HG02610 (cell line): ENCODE measurements around the gene TSPAN12.

ENCODE experiments used
- ATAC-seq: cut with Tn5 transposase; IDR thresholded peaks from one replicate; pipeline ENCODE4 v1.9.1; 2021; ENCODE audit warnings: mild to moderate bottlenecking, moderate library complexity; ENCODE audit not compliant: unreplicated experiment

The TSPAN12 gene

DNA sequence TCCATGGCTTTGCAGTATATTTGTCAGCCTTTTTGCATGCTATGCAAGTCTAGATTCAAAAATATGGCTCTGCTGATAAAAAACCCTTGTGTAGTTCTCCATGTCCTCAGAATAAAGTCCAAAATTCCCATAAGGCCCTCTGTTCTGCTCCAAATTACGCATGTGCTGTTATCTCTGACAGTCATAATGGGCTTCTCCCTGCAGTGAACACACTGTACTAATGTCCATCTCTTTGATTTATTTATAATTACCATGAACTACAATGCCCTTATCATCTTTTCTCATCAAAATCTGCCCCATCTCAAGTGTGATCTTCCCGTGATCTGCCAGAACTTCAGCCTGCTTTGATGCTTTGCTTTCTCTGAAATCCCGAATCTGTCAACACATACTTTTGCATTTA lies 87.7 kb downstream of the TSPAN12 start:
- no peak for ATAC-seq

DNA sequence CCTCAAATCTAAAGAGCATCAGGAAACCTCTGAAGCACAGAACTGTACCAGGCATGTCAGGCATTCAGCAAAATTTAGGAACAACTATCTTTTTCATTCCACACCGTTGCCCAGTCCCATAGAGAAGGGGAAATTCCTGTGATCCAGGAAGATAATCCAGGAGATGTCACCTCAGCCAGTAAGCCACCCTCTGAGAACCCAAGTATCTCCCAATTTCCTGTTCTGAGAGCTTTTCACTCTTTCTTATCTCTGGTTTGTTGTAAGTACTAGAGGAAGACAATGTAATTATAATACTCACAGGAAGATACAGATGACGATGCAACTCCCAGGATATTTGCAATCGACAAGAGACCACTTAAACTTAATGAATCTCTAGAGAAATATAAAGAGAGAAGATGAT lies 97.1 kb downstream of the TSPAN12 start:
- ATAC-seq, result no peak

DNA sequence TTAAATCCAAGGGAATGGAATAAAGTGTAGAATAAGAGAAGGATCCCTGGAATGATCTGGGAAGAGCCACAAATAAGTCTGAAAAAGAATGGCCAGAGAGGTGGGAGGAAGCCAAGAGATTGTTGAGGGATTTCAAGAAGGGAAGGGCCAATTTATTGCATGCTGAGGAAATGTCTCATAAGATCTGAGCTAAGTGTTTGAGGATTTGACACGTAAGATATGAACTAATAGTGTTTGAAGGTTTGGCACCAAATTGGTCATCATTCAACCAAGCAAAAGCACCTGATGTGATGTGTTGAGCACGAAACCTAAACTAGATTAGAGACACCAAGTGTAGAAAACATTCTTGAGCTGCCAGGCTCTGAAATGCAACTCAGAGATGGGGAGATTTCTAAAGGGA lies 97.9 kb downstream of the TSPAN12 start:
- peak; percentile 97 for ATAC-seq

DNA sequence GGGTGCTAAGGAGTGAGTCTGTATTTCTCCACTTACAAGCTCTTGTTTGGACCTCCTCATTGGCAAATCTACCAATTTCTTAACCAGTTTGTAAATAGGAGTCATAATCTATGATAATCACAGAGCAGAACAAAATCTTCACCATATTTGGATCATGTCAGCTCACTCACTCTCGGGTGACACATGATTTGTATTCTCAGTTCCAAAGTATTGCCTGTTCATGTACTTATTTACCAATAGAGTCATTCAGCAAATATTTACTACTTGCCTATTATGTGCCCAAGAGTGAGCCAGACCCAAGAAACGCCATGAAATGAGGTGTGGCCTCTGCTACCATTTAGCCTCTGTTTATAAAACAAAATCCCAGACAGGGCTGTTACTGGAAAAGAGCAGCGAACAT lies 114.8 kb downstream of the TSPAN12 start:
- no peak for ATAC-seq

GRCh38 chr7:120742372-120742771 lies 115.6 kb downstream of the TSPAN12 start:
- no peak for ATAC-seq

DNA sequence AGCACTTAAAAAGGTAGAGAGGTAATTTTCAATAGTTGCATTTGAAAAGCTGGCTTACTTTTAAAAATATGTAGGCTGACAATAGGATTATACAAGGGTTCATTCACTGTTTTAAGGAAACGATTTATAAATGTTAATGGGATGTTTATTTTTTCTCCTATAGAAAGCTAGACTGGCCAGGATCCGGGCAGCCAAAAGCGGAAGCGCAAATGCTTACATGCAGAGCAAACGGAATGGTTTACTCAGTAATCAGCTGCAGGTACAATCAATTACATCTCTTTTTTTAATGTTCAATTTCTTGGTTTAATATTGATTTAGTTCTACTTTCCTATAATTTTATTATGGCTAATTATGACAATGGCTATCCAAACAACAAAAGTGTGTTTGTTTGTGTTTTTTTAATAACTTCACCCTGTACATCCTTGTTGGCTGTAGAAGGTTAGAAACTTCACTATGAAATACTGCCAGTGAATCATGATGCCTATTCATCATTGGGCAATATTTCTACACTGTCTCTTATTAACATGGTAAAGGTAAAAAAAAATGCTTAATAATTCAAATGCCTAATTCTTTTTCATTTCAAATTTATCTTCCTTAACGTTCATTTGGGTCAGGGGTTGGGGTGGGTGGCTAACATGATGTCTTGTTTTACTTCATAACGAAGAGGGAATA lies 116.4 kb downstream of the TSPAN12 start:
- no peak for ATAC-seq

DNA sequence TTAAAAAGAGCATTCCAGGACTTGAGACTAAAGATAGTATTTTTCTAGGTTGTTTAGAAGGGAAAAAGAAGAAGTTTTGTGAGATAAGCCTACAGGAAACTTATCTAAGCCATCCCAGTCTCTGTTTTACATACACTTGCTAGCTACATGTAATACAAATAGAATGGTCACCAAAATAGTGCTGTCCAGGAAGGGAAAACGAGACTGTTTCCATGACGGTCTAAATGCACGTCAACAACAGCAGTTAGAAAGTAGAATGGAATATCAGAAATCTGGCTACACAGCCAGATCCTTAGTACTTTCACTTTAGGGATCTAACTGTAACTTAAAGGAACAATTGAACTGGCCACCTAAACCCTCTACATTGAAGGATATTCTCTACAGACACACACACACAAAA lies 117.6 kb downstream of the TSPAN12 start:
- ATAC-seq, result no peak

- no peak for ATAC-seq
Measured at GRCh38 chr7:120738816-120739215, 119.1 kb downstream of the TSPAN12 start.
